Fibroblast of mammary gland (primary cell): ENCODE data around the gene HS6ST3.

Source experiments
- DNase-seq: peaks from one replicate; pipeline ENCODE4 v3.0.0-alpha.2; 2010; ENCODE audit warnings: low read depth
- H3K4me3 ChIP-seq: 2 replicates; pipeline ENCODE4 v1.5.1; 2011; ENCODE audit warnings: low read depth, mild to moderate bottlenecking, low read length, moderate library complexity; ENCODE audit not compliant: control insufficient read depth
- CTCF ChIP-seq: conservative IDR thresholded peaks from 2 replicates; pipeline ENCODE4 v1.5.1; 2011; ENCODE audit warnings: low read depth, low read length, inconsistent platforms; ENCODE audit not compliant: control insufficient read depth, insufficient read depth

Gene HS6ST3

GRCh38 chr13:96792188-96792587 lies 702.3 kb downstream of the HS6ST3 start:
- no peak for TF ChIP-seq CTCF
- H3K4me3 ChIP-seq, result no peak overlapping the region
- DNase-seq, result no peak

- TF ChIP-seq CTCF, result no peak
- no peak overlapping the region for H3K4me3 ChIP-seq
- DNase-seq, result peak; percentile 35
Measured at GRCh38 chr13:96792736-96793403, 703.0 kb downstream of the HS6ST3 start.

- DNase-seq, result no peak
- H3K4me3 ChIP-seq, result no peak overlapping the region
- TF ChIP-seq CTCF, result no peak
Measured at GRCh38 chr13:96793404-96793755, 703.5 kb downstream of the HS6ST3 start.

- DNase-seq, result no peak
- H3K4me3 ChIP-seq, result no peak overlapping the region
- TF ChIP-seq CTCF, result no peak
Measured at GRCh38 chr13:96794669-96795068, 704.8 kb downstream of the HS6ST3 start.

- no peak for TF ChIP-seq CTCF
- no peak overlapping the region for H3K4me3 ChIP-seq
- DNase-seq, result no peak
Measured at GRCh38 chr13:96795670-96796069, 705.8 kb downstream of the HS6ST3 start.

- peak; percentile 17 for DNase-seq
- TF ChIP-seq CTCF, result peak; percentile 47
Measured at GRCh38 chr13:96796091-96796633, 706.3 kb downstream of the HS6ST3 start.

More at GRCh38 chr13:96796091-96796633, 706.3 kb downstream of the HS6ST3 start:
- no peak overlapping the region for H3K4me3 ChIP-seq
